ENCODE measurements around the gene NRXN3. TPM values are rescaled to one million over a fixed set of nuclear protein-coding genes. Genes with fewer than 3 reads are reported as not detected.

Gene NRXN3
- total RNA-seq, 1 donor from 2014 or later: 20.3 TPM

DNA sequence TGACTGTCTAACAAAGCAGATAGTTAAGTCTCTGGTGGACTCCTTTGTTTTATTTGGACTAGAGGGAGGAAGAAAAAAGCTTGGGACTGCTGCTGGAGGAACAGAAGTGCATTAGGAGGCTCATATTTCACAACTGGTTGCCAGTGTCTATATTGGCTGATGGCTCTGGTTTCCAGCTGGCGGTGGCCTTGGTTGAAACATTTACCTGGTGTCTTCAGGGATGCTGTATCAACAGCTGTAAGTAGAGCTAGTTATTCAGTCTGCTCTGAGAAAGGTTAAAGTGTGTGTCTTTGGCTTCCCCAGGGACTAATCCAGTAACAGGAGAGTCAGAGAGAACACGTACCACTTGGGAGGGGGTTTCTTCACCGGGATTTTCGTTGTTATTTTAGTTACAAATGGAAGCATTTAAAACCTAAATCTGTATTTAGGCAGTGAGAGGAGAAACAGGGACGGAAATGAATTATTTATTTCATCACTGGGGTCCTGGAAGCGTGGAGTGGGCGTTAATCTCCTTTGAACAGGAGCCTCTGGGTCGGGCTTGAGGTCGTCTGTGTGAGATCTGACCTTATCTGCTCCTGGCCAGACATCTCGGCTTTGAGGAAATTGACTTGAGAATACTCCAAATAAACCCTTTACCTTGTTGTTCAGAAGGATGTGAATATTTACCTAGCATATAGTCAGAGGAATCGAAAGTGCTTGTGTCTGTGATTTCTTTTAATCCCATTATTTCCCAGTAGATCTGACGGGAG is 149.9 kb downstream of the NRXN3 start:
- DNase-seq (ENCODE audit: low spot score): no peak

DNA sequence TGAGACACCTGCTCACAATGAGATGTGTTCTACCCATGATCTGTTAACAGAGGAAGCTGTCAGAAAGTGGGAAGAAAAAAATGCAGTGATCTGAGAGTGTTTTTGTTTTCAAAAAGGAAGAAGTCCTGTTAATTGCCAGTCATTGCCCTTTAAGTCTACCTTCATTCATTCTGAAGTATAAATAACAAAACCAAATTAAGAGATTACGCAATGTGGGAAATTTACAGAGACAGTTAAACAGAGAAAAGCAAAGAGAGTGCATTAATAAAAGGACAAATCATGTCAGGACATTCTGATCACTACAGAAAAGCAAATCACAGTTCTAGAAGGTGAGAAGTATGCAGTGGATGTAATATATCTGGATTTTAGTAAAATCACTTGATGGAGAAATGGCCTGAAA is 154.2 kb downstream of the NRXN3 start:
- no peak for DNase-seq (ENCODE audit: low spot score)

DNA sequence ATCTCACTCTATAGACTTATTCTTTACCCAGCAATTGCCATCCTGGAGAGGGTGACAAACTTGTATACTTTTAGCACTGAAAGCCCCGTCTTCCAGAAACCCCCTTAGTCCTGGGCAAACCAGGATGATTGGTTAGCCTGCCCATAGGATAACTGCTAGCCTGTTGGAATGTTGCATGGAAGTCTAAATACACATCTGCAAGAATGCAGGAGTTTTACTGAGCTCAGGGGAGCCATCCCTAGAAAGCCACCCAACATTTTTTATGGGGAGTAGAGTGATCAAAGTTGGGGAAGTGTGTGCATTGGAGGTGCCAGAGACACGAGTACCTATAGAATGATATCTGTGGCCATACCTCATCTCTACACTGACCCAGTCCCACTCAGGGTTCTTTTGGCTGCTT is 155.7 kb downstream of the NRXN3 start:
- no peak for DNase-seq (ENCODE audit: low spot score)

DNA sequence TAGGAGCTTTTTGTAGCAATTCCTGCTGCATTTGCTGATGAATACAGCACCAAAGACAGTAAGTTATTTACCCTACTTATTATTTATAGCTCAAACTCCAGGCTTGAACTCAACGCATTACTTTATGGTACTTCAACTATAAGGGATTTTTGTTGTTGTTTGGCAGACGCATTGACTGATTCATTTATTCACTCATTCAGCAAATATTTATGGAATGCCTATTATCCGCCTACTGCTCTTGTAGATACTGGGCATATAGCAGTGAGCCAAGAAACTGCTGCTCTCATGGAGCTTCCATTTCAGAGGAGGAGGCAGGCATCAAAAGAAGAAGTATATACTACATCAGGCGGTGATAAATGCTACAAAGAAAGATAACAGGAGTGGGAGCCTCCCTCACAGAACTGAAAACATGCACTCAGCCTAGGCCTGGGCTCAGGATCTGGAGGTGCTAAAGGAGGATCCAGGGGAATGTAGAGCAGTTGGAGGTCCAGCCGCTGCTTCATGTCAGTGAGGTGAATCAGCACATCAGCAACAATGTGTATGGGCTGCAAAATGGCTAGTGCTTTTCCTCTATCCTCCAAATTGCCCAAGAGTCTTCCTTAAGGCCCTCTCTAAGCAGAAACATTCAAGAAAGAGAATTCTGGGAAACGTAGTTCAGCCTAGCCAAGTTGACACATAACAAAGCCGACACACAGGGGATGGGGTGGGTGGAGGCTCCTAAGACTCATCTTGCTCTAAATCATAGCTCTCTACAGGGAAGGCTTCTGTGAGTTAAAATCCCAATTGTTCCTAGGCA is 157.5 kb downstream of the NRXN3 start:
- DNase-seq (ENCODE audit: low spot score): no peak

DNA sequence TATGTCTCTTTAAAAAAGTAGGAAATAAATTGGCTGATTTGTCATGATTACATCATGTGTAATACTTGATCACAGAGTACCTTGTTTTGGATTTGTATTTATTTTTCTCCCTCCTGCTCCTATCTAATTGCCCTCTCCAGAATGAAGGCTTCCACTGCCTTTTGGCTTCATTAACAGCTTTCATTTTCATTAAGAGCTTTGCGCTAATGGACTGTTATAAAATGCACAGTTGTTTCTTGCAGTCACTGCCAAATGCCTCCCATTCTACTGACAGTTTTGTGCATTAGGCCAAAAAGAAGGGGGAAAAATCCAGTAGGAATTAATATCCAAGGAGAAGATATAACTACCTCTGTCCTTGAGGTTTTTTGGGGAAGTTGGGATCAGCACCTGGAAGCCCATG is 159.2 kb downstream of the NRXN3 start:
- DNase-seq (ENCODE audit: low spot score): no peak

DNA sequence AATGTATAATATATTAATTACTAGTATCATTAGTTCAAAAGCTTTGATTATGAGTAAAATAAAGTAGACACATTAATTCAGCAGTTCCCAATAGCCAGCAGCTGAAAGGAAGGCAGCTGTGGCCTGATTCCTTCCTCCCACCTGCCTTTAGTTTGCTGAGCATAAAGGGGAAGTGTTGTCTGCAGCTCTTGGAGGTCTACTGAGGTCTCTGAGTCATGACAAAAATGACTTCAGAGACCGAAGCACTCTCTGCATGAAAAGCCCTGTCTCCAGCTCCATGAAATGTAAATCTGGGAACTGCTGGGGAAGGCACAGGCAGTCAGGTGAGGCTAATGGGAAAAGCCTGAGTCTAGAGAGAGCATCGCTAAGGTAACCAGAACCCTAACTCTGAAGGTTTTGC is 165.4 kb downstream of the NRXN3 start:
- no peak for DNase-seq (ENCODE audit: low spot score)

DNA sequence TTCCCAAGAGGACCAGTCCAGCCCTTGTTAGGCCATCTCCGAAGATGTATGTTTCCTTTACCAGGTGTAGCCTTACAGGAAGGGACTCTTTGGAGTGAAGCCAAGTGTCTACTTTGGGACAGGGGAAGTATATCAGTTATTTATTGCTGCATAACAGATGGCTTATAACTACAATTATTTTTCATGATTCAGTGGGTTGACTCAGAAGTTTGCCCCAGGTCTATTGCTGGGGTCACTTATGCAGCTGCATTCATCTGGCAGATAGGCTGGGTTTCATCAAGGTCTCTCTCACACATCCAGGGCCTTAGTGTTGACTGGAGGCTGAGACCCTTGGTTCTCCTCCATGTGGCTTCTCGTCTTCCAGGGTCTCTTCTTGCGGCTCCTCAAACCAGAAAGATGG is 170.1 kb downstream of the NRXN3 start:
- no peak for DNase-seq (ENCODE audit: low spot score)

DNA sequence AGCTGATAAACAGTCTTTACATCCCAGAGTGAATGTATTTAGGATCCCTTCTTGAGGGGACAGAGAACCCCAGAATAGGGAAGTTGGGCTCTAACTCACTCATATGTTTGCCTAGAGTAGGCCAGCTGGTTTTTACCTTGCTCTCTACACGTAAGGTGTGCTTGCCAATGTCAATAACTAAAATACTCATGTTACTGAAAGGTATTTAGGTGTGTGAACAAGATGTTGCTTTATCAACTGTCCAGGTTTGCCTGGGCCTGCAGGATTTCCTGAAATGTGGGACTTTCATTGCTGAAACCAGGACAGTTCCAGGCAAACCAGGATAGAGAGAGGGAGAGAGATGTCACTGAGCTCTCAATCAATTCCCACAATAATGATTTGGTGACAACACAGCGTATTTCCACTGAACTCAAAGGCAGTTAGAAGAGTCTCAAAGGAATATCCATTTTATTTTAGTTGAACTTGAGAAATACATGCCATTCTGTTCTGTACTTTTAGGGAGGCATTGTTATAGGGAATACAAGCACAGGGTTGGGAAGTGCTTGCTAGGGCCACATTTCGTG is 171.7 kb downstream of the NRXN3 start:
- no peak for DNase-seq (ENCODE audit: low spot score)

DNA sequence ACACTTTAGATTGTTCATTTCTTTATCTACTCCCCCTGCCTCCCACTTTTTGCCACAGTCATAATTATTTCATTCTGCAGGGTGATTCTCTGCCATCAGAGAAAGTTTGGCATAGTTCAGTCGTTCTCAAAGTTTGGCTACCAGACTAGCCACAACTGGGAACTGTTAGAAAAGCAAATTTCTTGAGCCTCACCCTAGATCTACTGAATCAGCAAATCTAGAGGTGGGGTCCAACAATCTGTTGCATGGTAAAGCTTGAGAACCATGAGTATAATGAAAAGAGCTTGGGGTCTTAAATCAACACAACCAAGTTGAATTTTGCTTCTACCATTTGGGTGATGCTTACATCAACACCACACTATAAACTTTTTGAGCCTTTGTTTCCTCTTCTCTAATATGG is 172.7 kb downstream of the NRXN3 start:
- DNase-seq (ENCODE audit: low spot score): no peak

DNA sequence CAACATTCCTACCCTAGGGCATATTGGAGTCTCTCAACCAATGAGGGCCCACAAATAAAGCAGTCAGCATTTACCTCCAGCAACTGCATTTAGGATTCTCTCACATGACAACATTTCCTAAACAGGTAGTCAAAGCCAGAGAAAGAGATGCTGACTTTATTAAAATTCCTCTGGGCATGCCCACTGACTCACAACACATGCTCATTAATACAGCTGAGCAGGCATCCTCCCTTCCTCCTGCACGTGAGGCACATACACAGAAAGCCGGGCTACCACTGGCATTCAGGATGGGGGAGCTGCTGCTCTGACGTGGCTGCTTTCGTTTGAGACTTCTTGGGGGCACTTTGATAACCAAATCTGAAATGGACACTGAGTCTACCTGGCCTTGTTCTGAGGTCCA is 174.1 kb downstream of the NRXN3 start:
- DNase-seq (ENCODE audit: low spot score): no peak

DNA sequence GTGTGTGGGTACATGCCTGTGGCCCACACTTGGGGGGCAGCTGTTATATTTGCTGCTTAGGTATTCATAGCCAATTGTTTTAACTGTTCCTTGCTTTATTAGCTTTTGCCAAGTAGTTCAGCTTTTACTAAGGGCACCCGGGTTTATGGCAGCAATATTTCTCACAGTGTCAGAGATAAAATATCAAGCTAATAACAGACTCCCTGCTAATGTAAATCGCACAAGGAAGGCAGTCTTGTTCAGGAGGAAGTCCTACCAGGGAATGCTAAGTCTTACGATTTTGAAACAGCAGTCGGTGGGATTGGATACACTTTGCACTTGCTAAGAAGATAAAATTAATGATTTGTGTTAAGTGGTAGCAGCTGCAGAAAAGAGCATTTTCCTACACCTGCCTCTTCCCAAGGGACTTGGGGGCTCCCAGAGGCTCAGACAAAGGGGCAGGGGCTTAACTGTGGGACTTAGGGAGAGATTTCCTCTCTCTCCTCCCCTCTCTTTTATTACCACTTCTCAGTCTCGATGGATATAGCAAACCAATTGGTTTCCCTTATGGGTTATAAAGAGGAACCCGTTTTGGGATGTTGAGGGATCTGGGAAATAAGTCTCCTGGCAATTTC is 175.1 kb downstream of the NRXN3 start:
- DNase-seq (ENCODE audit: low spot score): no peak

DNA sequence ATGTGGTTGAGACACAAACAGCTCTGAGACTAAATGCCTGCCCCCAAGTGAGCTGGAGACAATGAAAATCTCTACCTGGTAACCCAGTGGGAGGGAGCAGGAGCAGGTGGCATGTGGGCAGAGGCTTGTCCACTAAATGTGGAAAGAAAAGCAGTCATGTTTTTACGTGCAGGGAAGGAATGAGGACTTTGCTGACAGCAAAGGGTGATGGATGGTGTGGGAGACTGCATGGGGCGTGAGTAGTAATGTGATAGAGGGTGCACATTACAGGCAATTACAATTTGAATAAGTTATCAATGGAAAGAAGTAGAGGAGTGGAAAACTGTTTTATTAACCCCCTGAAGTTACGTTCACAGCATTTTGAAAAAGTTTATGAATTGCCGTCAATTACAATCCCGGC is 176.6 kb downstream of the NRXN3 start:
- DNase-seq (ENCODE audit: low spot score): no peak

DNA sequence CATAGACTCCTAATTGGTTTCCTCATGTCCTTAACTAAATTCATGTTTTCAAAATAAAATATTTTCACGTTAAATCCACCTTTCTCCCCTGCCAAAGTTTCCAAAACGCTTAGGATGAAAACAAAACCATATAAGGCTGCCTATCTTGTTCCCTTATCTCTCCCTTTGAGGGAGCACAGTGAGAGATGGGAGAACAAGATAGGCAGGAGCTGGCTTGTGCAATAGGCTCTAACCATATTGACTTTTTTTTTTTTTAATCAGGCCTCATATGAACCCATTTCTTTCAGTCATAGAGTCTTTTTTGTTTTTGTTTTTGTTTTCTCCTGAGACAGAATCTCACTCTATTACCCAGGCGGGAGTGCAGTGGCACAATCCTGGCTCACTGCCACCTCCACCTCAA is 184.9 kb downstream of the NRXN3 start:
- DNase-seq (ENCODE audit: low spot score): no peak

DNA sequence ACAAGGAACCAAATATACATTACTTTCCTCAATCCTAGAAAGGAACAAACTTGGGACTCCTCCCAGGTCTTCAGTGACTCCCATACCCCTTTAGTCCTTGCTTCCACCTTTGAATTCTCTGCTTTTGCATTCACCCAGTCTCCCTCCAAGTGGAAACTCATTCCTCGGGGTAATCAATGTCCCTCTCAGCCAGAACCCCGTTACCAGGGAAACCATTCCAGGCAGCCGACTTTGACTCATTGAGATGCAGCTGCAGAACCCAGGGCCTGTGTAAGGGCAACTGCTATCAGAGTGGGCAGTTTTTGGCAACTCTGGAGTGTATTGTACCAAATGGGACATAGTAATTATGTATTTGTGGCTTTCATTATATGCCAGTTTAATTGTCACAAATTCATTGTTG is 186.2 kb downstream of the NRXN3 start:
- no peak for DNase-seq (ENCODE audit: low spot score)

DNA sequence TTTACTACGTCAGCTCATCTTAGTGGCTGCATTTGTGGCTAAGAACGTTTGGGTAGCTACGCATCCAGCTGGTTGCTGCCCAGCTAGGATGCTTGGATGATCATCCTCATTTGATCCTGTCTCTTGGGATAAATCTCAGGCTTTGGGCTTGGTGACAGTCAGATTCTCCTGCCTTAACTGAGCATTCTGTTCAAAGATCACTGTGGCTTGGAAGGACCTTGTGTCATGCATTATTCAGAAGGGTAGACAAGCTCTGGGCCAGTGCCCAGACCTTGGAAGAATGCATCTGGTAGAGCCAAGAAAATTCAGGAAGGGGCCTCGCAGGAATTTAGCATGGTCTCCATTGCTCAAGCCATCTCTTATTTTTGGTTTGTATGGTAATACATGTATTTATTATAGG is 188.4 kb downstream of the NRXN3 start:
- no peak for DNase-seq (ENCODE audit: low spot score)

DNA sequence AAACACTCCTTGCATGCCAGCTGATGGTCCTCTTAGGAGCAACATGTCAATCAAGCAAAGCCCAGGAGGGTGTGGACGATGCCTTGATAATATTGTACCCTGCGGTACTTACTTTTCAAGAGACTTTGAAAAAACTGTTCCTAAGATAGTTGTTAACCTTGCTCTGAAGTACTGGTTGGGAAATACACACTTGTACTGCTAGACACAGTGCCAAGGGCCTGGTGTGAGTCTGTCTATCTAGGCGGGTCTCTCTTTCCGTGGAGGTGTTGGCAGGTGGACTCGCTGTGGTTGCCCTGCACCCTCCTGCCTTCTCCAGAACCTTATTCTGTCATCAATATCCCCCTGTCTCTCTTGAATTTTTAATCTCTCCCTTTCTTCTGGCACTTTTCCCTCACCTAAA is 189.4 kb downstream of the NRXN3 start:
- DNase-seq (ENCODE audit: low spot score): no peak

DNA sequence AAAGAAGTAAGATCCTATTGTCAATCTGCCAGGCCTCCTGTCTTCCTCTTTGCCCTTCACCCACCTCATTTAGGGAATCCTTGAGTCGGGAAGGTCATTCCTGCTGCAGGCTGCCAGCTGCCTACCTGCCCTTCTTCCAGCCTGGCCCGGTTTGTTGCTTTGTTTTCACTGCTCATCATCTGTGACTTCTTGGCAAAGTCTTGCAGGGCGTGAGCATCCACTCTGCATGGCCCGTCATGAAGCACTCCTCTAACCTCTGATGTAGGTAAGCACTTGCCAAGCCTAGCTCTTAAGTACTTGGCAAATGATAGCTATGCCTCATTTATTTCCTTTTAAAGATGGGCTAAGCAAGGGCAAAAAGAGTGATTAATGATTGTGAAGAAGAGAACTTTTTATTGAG is 192.8 kb downstream of the NRXN3 start:
- DNase-seq (ENCODE audit: low spot score): no peak

DNA sequence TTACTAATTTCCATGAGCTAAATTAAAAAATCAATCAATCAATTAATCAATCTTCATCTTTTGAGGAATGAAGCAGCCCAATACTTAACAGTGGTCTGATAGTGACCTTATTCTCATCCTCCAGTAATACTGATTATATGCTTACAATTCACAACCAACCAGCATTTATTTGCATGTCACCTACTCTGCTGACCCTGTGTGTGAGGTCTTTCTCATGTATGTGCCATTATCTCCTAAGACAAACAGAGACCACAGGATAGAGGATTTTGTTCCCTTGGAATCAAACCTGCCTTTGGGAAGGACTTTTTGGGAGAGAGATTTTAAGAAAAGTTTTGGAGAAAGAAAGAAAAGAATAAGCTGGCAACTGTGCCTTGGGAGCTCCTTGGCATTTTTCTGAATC is 197.2 kb downstream of the NRXN3 start:
- DNase-seq (ENCODE audit: low spot score): no peak

DNA sequence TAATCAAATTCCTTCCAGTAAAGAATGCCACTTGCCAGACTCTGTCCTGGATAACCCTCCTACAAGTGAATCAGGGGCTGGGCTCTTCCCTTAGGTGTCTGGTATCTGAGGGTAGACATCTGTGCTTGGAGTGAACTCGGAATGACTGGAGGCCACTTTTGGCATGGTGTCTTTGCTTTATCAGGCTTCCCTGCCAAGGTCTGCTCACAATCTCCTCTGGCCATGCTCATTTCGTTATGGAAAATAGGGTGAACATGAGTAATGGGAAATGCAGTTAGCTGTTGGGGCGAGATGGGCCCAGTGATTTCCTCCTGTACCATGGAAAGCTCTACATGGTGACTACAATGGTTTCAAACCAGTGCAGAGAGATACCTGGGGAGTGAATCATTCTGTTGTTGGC is 212.9 kb downstream of the NRXN3 start:
- DNase-seq (ENCODE audit: low spot score): no peak

DNA sequence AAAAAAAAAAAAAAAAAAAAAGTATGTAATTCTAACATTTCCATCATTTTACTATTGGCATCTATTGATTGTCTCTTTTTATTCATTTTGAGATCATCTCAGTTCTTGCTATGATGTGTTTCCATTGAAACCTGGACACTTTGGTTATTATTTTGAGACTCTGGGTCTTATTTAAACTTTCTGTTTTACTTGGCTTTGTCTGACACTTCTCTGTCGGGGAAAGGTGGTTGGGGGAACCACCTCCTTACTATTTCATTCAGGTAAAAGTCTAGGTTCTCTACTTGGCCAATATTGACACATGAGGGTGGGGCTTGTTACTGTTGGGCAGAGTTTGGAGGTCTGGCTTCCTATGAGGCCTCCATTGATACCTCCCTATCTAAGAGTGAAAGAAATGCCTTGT is 228.0 kb downstream of the NRXN3 start:
- no peak for DNase-seq (ENCODE audit: low spot score)

DNA sequence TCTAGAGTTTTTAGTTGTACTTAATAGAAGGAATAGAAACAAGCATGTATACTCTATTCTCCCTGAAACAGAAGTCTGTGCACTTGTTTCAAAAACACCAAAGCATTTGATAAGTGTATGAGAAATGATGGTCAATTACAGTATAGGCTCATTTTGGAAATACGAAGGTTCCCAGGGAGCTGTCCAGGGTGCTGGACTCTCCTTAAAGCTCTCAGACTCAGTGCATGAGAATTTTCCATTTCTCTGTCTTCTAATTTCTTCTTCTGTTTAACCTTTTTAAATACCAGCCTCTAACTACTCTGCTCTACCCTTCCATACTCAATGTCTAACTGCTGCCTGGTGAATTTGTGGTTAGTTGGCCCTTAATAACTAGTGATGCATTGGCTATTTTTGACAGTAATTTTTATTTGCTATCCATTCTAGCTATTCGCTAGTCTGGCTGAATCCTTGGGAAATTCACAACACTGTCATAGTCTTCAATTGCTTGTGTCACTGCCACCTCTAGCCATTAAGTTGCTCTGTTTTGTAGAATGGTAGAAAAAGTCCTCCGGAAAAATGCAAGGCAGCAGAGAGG is 229.2 kb downstream of the NRXN3 start:
- DNase-seq (ENCODE audit: low spot score): no peak

DNA sequence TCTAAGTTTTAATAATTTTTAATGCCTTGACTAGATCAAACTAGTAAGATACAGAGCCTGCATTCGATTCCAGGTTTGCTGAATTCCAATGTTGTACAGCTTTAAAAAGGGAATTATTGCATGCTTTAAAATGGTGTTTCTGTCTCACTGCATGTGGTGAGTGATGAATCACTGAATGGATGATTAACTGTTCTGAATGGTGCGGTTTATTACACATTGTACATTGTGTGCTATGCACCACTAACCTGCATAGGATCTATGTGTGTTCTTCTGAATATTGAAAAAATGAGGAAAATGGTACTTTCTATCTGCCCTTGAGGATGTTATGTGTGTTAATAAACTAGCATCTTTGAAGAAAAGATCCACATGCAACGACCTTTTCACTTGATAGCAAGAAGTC is 231.7 kb downstream of the NRXN3 start:
- DNase-seq (ENCODE audit: low spot score): no peak
